H9 (cell line): ENCODE data around the gene MOV10L1. TPM values are rescaled to one million over a fixed set of nuclear protein-coding genes. Genes with fewer than 3 reads are reported as not detected.

Source experiments
- DNase-seq: peaks from one replicate; pipeline ENCODE4 v3.0.0-alpha.2; 2017
- H2AFZ ChIP-seq: one replicate; pipeline ENCODE4 v1.6.1; 2013; ENCODE audit warnings: mild to moderate bottlenecking, low read length, control low read depth, moderate library complexity
- H2AK5ac ChIP-seq: 2 replicates; pipeline ENCODE4 v1.6.1; 2013; ENCODE audit warnings: low read length, control low read depth, mixed read lengths; ENCODE audit not compliant: insufficient read length
- H2BK120ac ChIP-seq: one replicate; pipeline ENCODE4 v1.6.1; 2013; ENCODE audit warnings: low read depth, mild to moderate bottlenecking, low read length, control low read depth, inconsistent platforms; ENCODE audit not compliant: poor library complexity, severe bottlenecking
- H2BK12ac ChIP-seq: 2 replicates; pipeline ENCODE4 v1.6.1; 2013; ENCODE audit warnings: low read length, control low read depth, mixed read lengths, low read depth; ENCODE audit not compliant: insufficient read length
- H2BK15ac ChIP-seq: 2 replicates; pipeline ENCODE4 v1.6.1; 2013; ENCODE audit warnings: low read depth, low read length, control low read depth
- H2BK20ac ChIP-seq: one replicate; pipeline ENCODE4 v1.6.1; 2013; ENCODE audit warnings: low read depth, mild to moderate bottlenecking, low read length, control low read depth, inconsistent platforms; ENCODE audit not compliant: poor library complexity, severe bottlenecking
- H2BK5ac ChIP-seq: 2 replicates; pipeline ENCODE4 v1.6.1; 2013; ENCODE audit warnings: low read length, control low read depth, mixed read lengths; ENCODE audit not compliant: insufficient read length
- H3K14ac ChIP-seq: 2 replicates; pipeline ENCODE4 v1.6.1; 2013; ENCODE audit warnings: low read length, control low read depth; ENCODE audit not compliant: insufficient read depth
- H3K18ac ChIP-seq: 2 replicates; pipeline ENCODE4 v1.6.1; 2013; ENCODE audit warnings: low read depth, mild to moderate bottlenecking, mixed read lengths, low read length, control low read depth; ENCODE audit not compliant: insufficient read length
- H3K23ac ChIP-seq: 2 replicates; pipeline ENCODE4 v1.6.1; 2013; ENCODE audit warnings: low read length, control low read depth, mixed read lengths, low read depth; ENCODE audit not compliant: insufficient read length
- H3K23me2 ChIP-seq: 2 replicates; pipeline ENCODE4 v1.6.1; 2013; ENCODE audit warnings: low read depth, mild to moderate bottlenecking, mixed read lengths, low read length, control low read depth; ENCODE audit not compliant: insufficient read length, poor library complexity, severe bottlenecking
- H3K27ac ChIP-seq: 2 replicates; pipeline ENCODE4 v1.5.1; 2013; ENCODE audit warnings: low read length, control low read depth, mixed read lengths, low read depth; ENCODE audit not compliant: insufficient read length
- H3K27me3 ChIP-seq: 2 replicates; pipeline ENCODE4 v1.6.1; 2013; ENCODE audit warnings: low read length, control low read depth, inconsistent platforms; ENCODE audit not compliant: insufficient read depth
- H3K4ac ChIP-seq: 2 replicates; pipeline ENCODE4 v1.6.1; 2013; ENCODE audit warnings: low read depth, mild to moderate bottlenecking, control low read depth, inconsistent platforms, low read length, moderate library complexity
- H3K4me1 ChIP-seq: 2 replicates; pipeline ENCODE4 v1.6.1; 2013; ENCODE audit warnings: low read length, control low read depth, inconsistent platforms; ENCODE audit not compliant: insufficient read depth
- H3K4me2 ChIP-seq: 2 replicates; pipeline ENCODE4 v1.6.1; 2013; ENCODE audit warnings: low read length, control low read depth, mixed read lengths; ENCODE audit not compliant: insufficient read length, insufficient read depth
- H3K56ac ChIP-seq: 2 replicates; pipeline ENCODE4 v1.6.1; 2013; ENCODE audit warnings: low read depth, mild to moderate bottlenecking, mixed read lengths, low read length, control low read depth; ENCODE audit not compliant: insufficient read length
- H3K79me1 ChIP-seq: 2 replicates; pipeline ENCODE4 v1.6.1; 2013; ENCODE audit warnings: low read depth, mild to moderate bottlenecking, moderate library complexity, low read length, control low read depth, inconsistent platforms; ENCODE audit not compliant: insufficient read depth, poor library complexity, severe bottlenecking
- H3K79me2 ChIP-seq: 2 replicates; pipeline ENCODE4 v1.6.1; 2013; ENCODE audit warnings: low read length, control low read depth, inconsistent platforms; ENCODE audit not compliant: insufficient read depth
- H3K9ac ChIP-seq: 2 replicates; pipeline ENCODE4 v1.6.1; 2013; ENCODE audit warnings: low read length, control low read depth, mixed read lengths; ENCODE audit not compliant: insufficient read length; ENCODE audit errors: extremely low read depth
- H3K9me3 ChIP-seq: one replicate; pipeline ENCODE4 v1.6.1; 2013; ENCODE audit warnings: low read depth, low read length, inconsistent platforms; ENCODE audit not compliant: control insufficient read depth
- H3T11ph ChIP-seq: one replicate; pipeline ENCODE4 v1.6.1; 2013; ENCODE audit warnings: mild to moderate bottlenecking, low read length, control low read depth, inconsistent platforms
- H4K20me1 ChIP-seq: one replicate; pipeline ENCODE4 v1.6.1; 2013; ENCODE audit not compliant: control insufficient read depth, insufficient read length, insufficient read depth
- H4K5ac ChIP-seq: 2 replicates; pipeline ENCODE4 v1.6.1; 2013; ENCODE audit warnings: low read depth, mild to moderate bottlenecking, mixed read lengths, low read length, control low read depth; ENCODE audit not compliant: insufficient read length
- H4K8ac ChIP-seq: replicated peaks from 2 replicates; pipeline ENCODE4 v1.6.1; 2013; ENCODE audit warnings: low read length, control low read depth, mixed read lengths, low read depth; ENCODE audit not compliant: insufficient read length
- H4K91ac ChIP-seq: 2 replicates; pipeline ENCODE4 v1.6.1; 2013; ENCODE audit warnings: low read depth, mild to moderate bottlenecking, moderate library complexity, mixed read lengths, low read length, control low read depth; ENCODE audit not compliant: insufficient read length
- H3K27ac Mint-ChIP-seq, 3 experiments: 2 replicates in 2 of 3; 3 replicates in 1 of 3; pipeline ENCODE4 v1.8.0; 2020 to 2021; ENCODE audit warnings: mixed read lengths in 3 of 3, mild to moderate bottlenecking in 1 of 3, moderate library complexity in 1 of 3
- H3K27me3 Mint-ChIP-seq: 2 replicates; pipeline ENCODE4 v1.8.0; 2021; ENCODE audit warnings: low read depth, mild to moderate bottlenecking, moderate library complexity, mixed read lengths
- H3K36me3 Mint-ChIP-seq, 3 experiments: 2 replicates in 2 of 3; 3 replicates in 1 of 3; pipeline ENCODE4 v1.8.0; 2020 to 2021; ENCODE audit warnings: low read depth in 3 of 3, mixed read lengths in 3 of 3; ENCODE audit not compliant: insufficient read depth in 1 of 3
- H3K4me1 Mint-ChIP-seq, 2 experiments: 2 replicates each; pipeline ENCODE4 v1.8.0; 2020; ENCODE audit warnings: mixed read lengths in 2 of 2
- H3K4me3 Mint-ChIP-seq, 2 experiments: 2 replicates in 1 of 2; 3 replicates in 1 of 2; pipeline ENCODE4 v1.8.0; 2020 to 2021; ENCODE audit warnings: mild to moderate bottlenecking in 2 of 2, mixed read lengths in 2 of 2, moderate library complexity in 1 of 2
- H3K9me3 Mint-ChIP-seq, 2 experiments: 2 replicates in 1 of 2; 3 replicates in 1 of 2; pipeline ENCODE4 v1.8.0; 2020; ENCODE audit warnings: mild to moderate bottlenecking in 2 of 2, mixed read lengths in 2 of 2, moderate library complexity in 1 of 2
- CTCF ChIP-seq: fragments of 200-600 bp; sonication (generic); conservative IDR thresholded peaks from 3 replicates; pipeline ENCODE4 v1.8.0; 2021; ENCODE audit warnings: antibody characterized with exemption, mild to moderate bottlenecking
- WGBS: extraction: QIAGEN DNeasy Blood & Tissue Kit; methylation state at CpG from one replicate; pipeline ENCODE4 v1.1.7; 2013; ENCODE audit warnings: missing lambda C conversion rate, low lambda C conversion rate, mixed read lengths; ENCODE audit not compliant: insufficient read length; ENCODE audit errors: extremely low coverage; 5-methylcytosine and 5-hydroxymethylcytosine counted together
- total RNA-seq: library from RNA; stranded (reverse); gene quantifications from 2 replicates; pipeline ENCODE4 v1.2.1, GENCODE V29; 2021

Gene MOV10L1
- total RNA-seq, 1 experiment from 2014 or later = not detected

- no peak overlapping the region for H3K23ac ChIP-seq
- no peak overlapping the region for H2BK20ac ChIP-seq
- no peak overlapping the region for H3K27ac Mint-ChIP-seq
- peaks cover 0 to 5% (median 2%) of the 10 kb centered on the region in 3 experiments; a peak in 3 of 7 replicates for H3K36me3 Mint-ChIP-seq
- H3K23me2 ChIP-seq = peaks cover 17% of the 10 kb centered on the region
- H4K8ac ChIP-seq = no peak overlapping the region
- H3K56ac ChIP-seq = no peak overlapping the region
- H3T11ph ChIP-seq = no peak overlapping the region
- H3K27ac ChIP-seq = no peak overlapping the region
- H3K4me1 Mint-ChIP-seq = peaks cover 8 to 12% of the 10 kb centered on the region in 2 experiments
- no peak overlapping the region for H2BK5ac ChIP-seq
- no peak overlapping the region for H4K91ac ChIP-seq
- no peak overlapping the region for H2AK5ac ChIP-seq
- H4K20me1 ChIP-seq = no peaks in the 10 kb centered on the region
- H3K4me1 ChIP-seq = no peaks in the 10 kb centered on the region
- no peaks in the 10 kb centered on the region; a peak in 2 of 5 replicates for H3K9me3 Mint-ChIP-seq
- H2BK15ac ChIP-seq = no peak overlapping the region
- H2AFZ ChIP-seq = no peak overlapping the region
- peaks cover 5% of the 10 kb centered on the region; the same call in 1 of the 2 replicates for H3K79me2 ChIP-seq
- no CpG with 5 or more reads among the region's 19 CpGs for WGBS
- no peaks in the 10 kb centered on the region for H3K79me1 ChIP-seq
- no peak overlapping the region for H3K18ac ChIP-seq
- peak overlapping the region in 1 of 2 experiments; percentile 11; a peak in 1 of 5 replicates for H3K4me3 Mint-ChIP-seq
- H3K9me3 ChIP-seq = no peaks in the 10 kb centered on the region
- H2BK12ac ChIP-seq = no peak overlapping the region
- H2BK120ac ChIP-seq = no peak overlapping the region
- H3K9ac ChIP-seq = no peak overlapping the region
- no peaks in the 10 kb centered on the region; the same call in none of the 2 replicates for H3K27me3 Mint-ChIP-seq
- DNase-seq = no peak
- H3K4me2 ChIP-seq = no peak overlapping the region
- no peak overlapping the region for H3K4ac ChIP-seq
- no peak overlapping the region for H4K5ac ChIP-seq
- H3K14ac ChIP-seq = no peak overlapping the region
- no peaks in the 10 kb centered on the region for H3K27me3 ChIP-seq
- no peak for TF ChIP-seq CTCF
Observed at GRCh38 chr22:50183141-50183971, 93.5 kb downstream of the MOV10L1 start.
